Measurements from ENCODE around the gene ANKRD17.

DNA sequence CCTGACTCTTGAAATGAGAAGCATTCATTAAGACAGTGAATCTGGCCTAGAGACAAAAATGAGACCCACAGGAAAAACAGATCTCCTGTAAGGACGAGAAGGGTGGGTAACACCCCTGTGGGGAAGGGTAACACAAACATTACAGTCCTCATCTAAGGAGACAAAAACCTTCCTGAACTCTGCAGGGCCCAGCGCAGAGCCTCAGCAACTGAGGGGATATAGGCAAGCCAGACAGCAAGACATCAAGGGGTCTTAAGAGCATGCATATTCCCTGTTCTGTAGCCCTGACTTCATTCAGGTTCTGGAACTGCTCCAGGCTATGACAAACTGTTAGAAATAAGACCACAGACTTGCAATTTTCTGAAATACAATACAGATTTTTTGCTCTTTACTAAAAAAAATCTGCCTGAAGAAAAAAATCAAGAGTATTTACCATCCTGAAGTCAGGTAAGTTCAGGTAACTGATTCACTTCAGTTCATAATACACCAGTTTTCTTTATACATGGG is 204.6 kb downstream of the ANKRD17 start:
- TF ChIP-seq, protein P1, sequence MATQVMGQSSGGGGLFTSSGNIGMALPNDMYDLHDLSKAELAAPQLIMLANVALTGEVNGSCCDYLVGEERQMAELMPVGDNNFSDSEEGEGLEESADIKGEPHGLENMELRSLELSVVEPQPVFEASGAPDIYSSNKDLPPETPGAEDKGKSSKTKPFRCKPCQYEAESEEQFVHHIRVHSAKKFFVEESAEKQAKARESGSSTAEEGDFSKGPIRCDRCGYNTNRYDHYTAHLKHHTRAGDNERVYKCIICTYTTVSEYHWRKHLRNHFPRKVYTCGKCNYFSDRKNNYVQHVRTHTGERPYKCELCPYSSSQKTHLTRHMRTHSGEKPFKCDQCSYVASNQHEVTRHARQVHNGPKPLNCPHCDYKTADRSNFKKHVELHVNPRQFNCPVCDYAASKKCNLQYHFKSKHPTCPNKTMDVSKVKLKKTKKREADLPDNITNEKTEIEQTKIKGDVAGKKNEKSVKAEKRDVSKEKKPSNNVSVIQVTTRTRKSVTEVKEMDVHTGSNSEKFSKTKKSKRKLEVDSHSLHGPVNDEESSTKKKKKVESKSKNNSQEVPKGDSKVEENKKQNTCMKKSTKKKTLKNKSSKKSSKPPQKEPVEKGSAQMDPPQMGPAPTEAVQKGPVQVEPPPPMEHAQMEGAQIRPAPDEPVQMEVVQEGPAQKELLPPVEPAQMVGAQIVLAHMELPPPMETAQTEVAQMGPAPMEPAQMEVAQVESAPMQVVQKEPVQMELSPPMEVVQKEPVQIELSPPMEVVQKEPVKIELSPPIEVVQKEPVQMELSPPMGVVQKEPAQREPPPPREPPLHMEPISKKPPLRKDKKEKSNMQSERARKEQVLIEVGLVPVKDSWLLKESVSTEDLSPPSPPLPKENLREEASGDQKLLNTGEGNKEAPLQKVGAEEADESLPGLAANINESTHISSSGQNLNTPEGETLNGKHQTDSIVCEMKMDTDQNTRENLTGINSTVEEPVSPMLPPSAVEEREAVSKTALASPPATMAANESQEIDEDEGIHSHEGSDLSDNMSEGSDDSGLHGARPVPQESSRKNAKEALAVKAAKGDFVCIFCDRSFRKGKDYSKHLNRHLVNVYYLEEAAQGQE (IDR thresholded peaks at IDR 0.05; ENCODE audit: low read depth): no peak
- no peak for TF ChIP-seq TAF1 (IDR thresholded peaks at IDR 0.05; ENCODE audit: low read depth)
- no peak for TF ChIP-seq YY1 (IDR thresholded peaks at IDR 0.05; ENCODE audit: low read depth)

All from Ishikawa (cell line).